Neutrophil (primary cell): ENCODE data around the gene CEP20.
"Not testable (repeated sequence)": the region's sequence is repeated elsewhere in the genome, so short reads cannot be mapped to it uniquely, and the experiment has no call there.

Experiments used
- H3K27ac ChIP-seq: fragments of 200-600 bp; sonication (generic); 2 replicates; pipeline ENCODE4 v1.5.1; 2016; ENCODE audit warnings: mild to moderate bottlenecking, moderate library complexity
- H3K27me3 ChIP-seq: fragments of 200-600 bp; sonication (generic); 2 replicates; pipeline ENCODE4 v1.6.0; 2016; ENCODE audit warnings: mild to moderate bottlenecking
- H3K36me3 ChIP-seq: fragments of 200-600 bp; sonication (generic); 2 replicates; pipeline ENCODE4 v1.5.1; 2017
- H3K4me1 ChIP-seq, 2 experiments: fragments of 200-600 bp in 1 of 2; sonication (generic) in 1 of 2; 1 replicate in 1 of 2; 2 replicates in 1 of 2; pipeline versions ENCODE4 v1.5.1 to v1.6.1; 2013 to 2016; ENCODE audit warnings: low read depth in 1 of 2, low read length in 1 of 2, mild to moderate bottlenecking in 1 of 2, moderate library complexity in 1 of 2; ENCODE audit not compliant: control insufficient read depth in 1 of 2, insufficient read depth in 1 of 2
- H3K4me3 ChIP-seq, 2 experiments: fragments of 200-600 bp in 1 of 2; sonication (generic) in 1 of 2; 1 replicate in 1 of 2; 2 replicates in 1 of 2; pipeline ENCODE4 v1.5.1; 2013 to 2016; ENCODE audit warnings: low read depth in 1 of 2, low read length in 1 of 2, mild to moderate bottlenecking in 1 of 2, moderate library complexity in 1 of 2
- H3K9me3 ChIP-seq: fragments of 200-600 bp; sonication (generic); 2 replicates; pipeline ENCODE4 v1.5.1; 2016
- CTCF ChIP-seq: fragments of 200-600 bp; sonication (generic); IDR thresholded peaks from 2 replicates; pipeline ENCODE4 v1.5.1; 2016; ENCODE audit warnings: antibody characterized with exemption

The CEP20 gene

GRCh38 chr16:15854906-15855703 lies 33.3 kb downstream of the CEP20 start:
- Histone ChIP-seq H3K4me3 (no peak overlapping the region), H3K27ac (no peak overlapping the region), H3K27me3 (peaks cover 64% of the 10 kb centered on the region), H3K9me3 (no peaks in the 10 kb centered on the region), H3K36me3 (no peaks in the 10 kb centered on the region), H3K4me1 (peaks cover 10 to 17% of the 10 kb centered on the region in 2 experiments)
- no peak for TF ChIP-seq CTCF

GRCh38 chr16:15854061-15854460 lies 34.3 kb downstream of the CEP20 start:
- H3K27ac ChIP-seq = no peak overlapping the region
- no peak overlapping the region for H3K4me3 ChIP-seq
- H3K9me3 ChIP-seq = no peaks in the 10 kb centered on the region
- no peaks in the 10 kb centered on the region for H3K36me3 ChIP-seq
- peaks cover 10 to 17% of the 10 kb centered on the region in 2 experiments for H3K4me1 ChIP-seq
- no peak for TF ChIP-seq CTCF
- peaks cover 56% of the 10 kb centered on the region for H3K27me3 ChIP-seq

- Histone ChIP-seq H3K9me3 (no peaks in the 10 kb centered on the region), H3K4me1 (peaks cover 10 to 13% of the 10 kb centered on the region in 2 experiments), H3K4me3 (no peak overlapping the region), H3K27me3 (peaks cover 46% of the 10 kb centered on the region), H3K27ac (no peak overlapping the region), H3K36me3 (no peaks in the 10 kb centered on the region)
- no peak for TF ChIP-seq CTCF
Observed at GRCh38 chr16:15853021-15853420, 35.4 kb downstream of the CEP20 start.

GRCh38 chr16:15850555-15850954 lies 37.8 kb downstream of the CEP20 start:
- not testable (repeated sequence) for H3K9me3 ChIP-seq, H3K4me1 ChIP-seq, H3K4me3 ChIP-seq, H3K27ac ChIP-seq, H3K36me3 ChIP-seq
- H3K27me3 ChIP-seq = peaks cover 21% of the 10 kb centered on the region

GRCh38 chr16:15849209-15849981 lies 39.0 kb downstream of the CEP20 start:
- no peaks in the 10 kb centered on the region for H3K9me3 ChIP-seq
- no peak overlapping the region for H3K27ac ChIP-seq
- H3K36me3 ChIP-seq = no peaks in the 10 kb centered on the region
- no peaks in the 10 kb centered on the region for H3K4me1 ChIP-seq
- H3K4me3 ChIP-seq = no peak overlapping the region
- H3K27me3 ChIP-seq = peaks cover 9% of the 10 kb centered on the region
- TF ChIP-seq CTCF = no peak

GRCh38 chr16:15847611-15848175 lies 40.7 kb downstream of the CEP20 start:
- no peak overlapping the region for H3K27ac ChIP-seq
- no peak for TF ChIP-seq CTCF
- no peaks in the 10 kb centered on the region for H3K36me3 ChIP-seq
- no peak overlapping the region for H3K4me3 ChIP-seq
- H3K4me1 ChIP-seq = no peaks in the 10 kb centered on the region
- no peaks in the 10 kb centered on the region for H3K9me3 ChIP-seq
- no peaks in the 10 kb centered on the region for H3K27me3 ChIP-seq
